ENCODE data around the gene TSKU. TPM values are rescaled to one million over a fixed set of nuclear protein-coding genes. Genes with fewer than 3 reads are reported as not detected.

TSKU gene
- total and polyA plus RNA-seq, 2 experiments from 2014 or later: 11.7 to 31.1 TPM

- H3K27ac Mint-ChIP-seq: no peak overlapping the region
- no peaks in the 10 kb centered on the region for H3K27me3 ChIP-seq (ENCODE audit: insufficient read depth)
- H3K9me3 Mint-ChIP-seq: no peaks in the 10 kb centered on the region; the same call in 2 of the 3 replicates
- no peak for TF ChIP-seq ETS1 (IDR thresholded peaks at IDR 0.05)
- H3K4me3 ChIP-seq: no peak overlapping the region
- H3F3A ChIP-seq (replicated peaks; ENCODE audit: low read depth): no peaks in the 10 kb centered on the region
- no peak overlapping the region for H3K27ac ChIP-seq (ENCODE audit: low read depth)
- no peaks in the 10 kb centered on the region for H3K36me3 ChIP-seq (ENCODE audit: insufficient read depth)
- no peaks in the 10 kb centered on the region for H3K79me2 ChIP-seq (replicated peaks; ENCODE audit: insufficient read depth)
- no peaks in the 10 kb centered on the region for H4K20me1 ChIP-seq (replicated peaks; ENCODE audit: insufficient read depth)
- no peak overlapping the region for H2AFZ ChIP-seq
- peaks cover 7% of the 10 kb centered on the region for H3K4me1 ChIP-seq (ENCODE audit: insufficient read depth)
- H3K36me3 Mint-ChIP-seq (ENCODE audit: low read depth): no peaks in the 10 kb centered on the region; the same call in 2 of the 3 replicates
- 0 out of 2 replicates have a peak, but pooled peaks cover 3% of the 10 kb centered on the region for H3K9me2 ChIP-seq (ENCODE audit: insufficient read depth)
- H3K27me3 Mint-ChIP-seq (ENCODE audit: insufficient read depth, low read depth, poor library complexity): peaks cover 10% of the 10 kb centered on the region
- no peak overlapping the region for H3K4me3 Mint-ChIP-seq
- peaks cover 31% of the 10 kb centered on the region; the same call in 2 of the 3 replicates for H3K4me1 Mint-ChIP-seq
- DNase-seq (ENCODE audit: low spot score) (no peak), ATAC-seq (no peak)
- no peak overlapping the region for H3K4me2 ChIP-seq
Observed at GRCh38 chr11:76806131-76806530, 23.0 kb downstream of the TSKU start.

DNA sequence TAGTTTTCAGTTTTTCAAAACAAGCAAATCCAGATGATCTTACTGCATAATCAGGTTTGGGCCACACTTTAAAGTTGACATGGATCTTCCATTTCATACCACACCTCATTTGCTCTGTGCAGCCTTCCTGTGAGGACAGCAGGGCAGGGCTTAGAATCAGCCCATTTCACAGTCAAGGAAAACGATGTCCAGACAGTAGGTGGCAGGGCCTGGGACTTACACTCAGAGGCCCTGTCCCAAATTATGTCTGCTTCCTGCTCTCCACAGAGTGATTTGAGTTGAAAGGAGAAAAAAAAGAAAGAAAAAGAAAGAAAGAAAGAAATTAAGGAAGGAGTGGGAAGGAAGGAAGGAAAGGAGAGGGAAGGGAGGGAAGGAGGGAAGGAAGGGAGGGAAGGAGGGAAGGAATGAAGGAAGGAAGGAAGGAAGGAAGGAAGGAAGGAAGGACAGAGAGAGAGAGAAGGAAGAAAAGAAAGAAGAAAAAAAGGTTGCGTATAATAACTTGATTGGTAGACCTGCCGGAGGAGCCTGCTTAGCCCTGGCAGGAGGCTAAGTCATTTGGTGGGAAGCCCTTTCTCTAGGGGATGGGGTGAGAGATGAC is 23.6 kb downstream of the TSKU start:
- Histone ChIP-seq H3K4me2 (no peak overlapping the region), H3K4me3 (no peak overlapping the region), H3K9me2 (ENCODE audit: insufficient read depth) (0 out of 2 replicates have a peak, but pooled peaks cover 4% of the 10 kb centered on the region), H3K27me3 (ENCODE audit: insufficient read depth) (no peaks in the 10 kb centered on the region), H3K4me1 (ENCODE audit: insufficient read depth) (peaks cover 2% of the 10 kb centered on the region), H3K36me3 (ENCODE audit: insufficient read depth) (no peaks in the 10 kb centered on the region), H3F3A (replicated peaks; ENCODE audit: low read depth) (no peaks in the 10 kb centered on the region), H3K27ac (ENCODE audit: low read depth) (no peak overlapping the region), H2AFZ (no peak overlapping the region), H4K20me1 (replicated peaks; ENCODE audit: insufficient read depth) (no peaks in the 10 kb centered on the region), H3K79me2 (replicated peaks; ENCODE audit: insufficient read depth) (no peaks in the 10 kb centered on the region)
- Mint-ChIP-seq H3K27ac (no peak overlapping the region), H3K4me1 (peaks cover 25% of the 10 kb centered on the region; the same call in 2 of the 3 replicates), H3K9me3 (no peaks in the 10 kb centered on the region; the same call in 2 of the 3 replicates), H3K4me3 (no peak overlapping the region), H3K36me3 (ENCODE audit: low read depth) (no peaks in the 10 kb centered on the region; the same call in 2 of the 3 replicates), H3K27me3 (ENCODE audit: insufficient read depth, low read depth, poor library complexity) (peaks cover 11% of the 10 kb centered on the region)
- ATAC-seq (no peak), DNase-seq (ENCODE audit: low spot score) (no peak)
- TF ChIP-seq ZNF462 (CRISPR knock-in tag; IDR thresholded peaks at IDR 0.05) (no peak), EZH2 (IDR thresholded peaks at IDR 0.05; ENCODE audit: low read depth, unreplicated experiment) (no peak), STAT1 (IDR thresholded peaks at IDR 0.05; ENCODE audit: unreplicated experiment) (no peak), CREB1 (CRISPR knock-in tag; IDR thresholded peaks at IDR 0.05; ENCODE audit: low read depth) (no peak), ZNF331 (CRISPR knock-in tag; IDR thresholded peaks at IDR 0.05; ENCODE audit: low read depth) (no peak), ZNF114 (CRISPR knock-in tag; IDR thresholded peaks at IDR 0.05) (no peak), POLR2AphosphoS5 (IDR thresholded peaks at IDR 0.05; ENCODE audit: low read depth) (no peak), REST (IDR thresholded peaks at IDR 0.05; ENCODE audit: unreplicated experiment) (no peak)

Measured in GM23338 (cell line).